Cardiac septum (tissue), 1 donor: ENCODE measurements around the gene OR13C5. TPM values are rescaled to one million over a fixed set of nuclear protein-coding genes. Genes with fewer than 3 reads are reported as not detected.
"Not testable (repeated sequence)": the region's sequence is repeated elsewhere in the genome, so short reads cannot be mapped to it uniquely, and the experiment has no call there.

Source experiments
- DNase-seq: peaks from one replicate; pipeline ENCODE4 v3.0.0-alpha.2; 2020; ENCODE audit warnings: low spot score
- intact Hi-C: fragments of 100-400 bp; cut with DNase I; formaldehyde crosslinking; loops from one replicate; pipeline ENCODE4 v1.14.0; 2022
- long read RNA-seq: library from polyadenylated mRNA; unstranded; transcript quantifications from one replicate; pipeline ENCODE4 v2.0.0, GENCODE V29; 2021
- total RNA-seq: library from RNA; stranded (reverse); fragmentation: NEBNext Ultra II Directional; extraction: Animal tissue kit (Norgen Biotek cat#: 25700); gene quantifications from one replicate; pipeline ENCODE4 v1.2.1, GENCODE V29; 2021
- donor health status: DM: no; HTN: no; CAD: no.

The OR13C5 gene, protein sequence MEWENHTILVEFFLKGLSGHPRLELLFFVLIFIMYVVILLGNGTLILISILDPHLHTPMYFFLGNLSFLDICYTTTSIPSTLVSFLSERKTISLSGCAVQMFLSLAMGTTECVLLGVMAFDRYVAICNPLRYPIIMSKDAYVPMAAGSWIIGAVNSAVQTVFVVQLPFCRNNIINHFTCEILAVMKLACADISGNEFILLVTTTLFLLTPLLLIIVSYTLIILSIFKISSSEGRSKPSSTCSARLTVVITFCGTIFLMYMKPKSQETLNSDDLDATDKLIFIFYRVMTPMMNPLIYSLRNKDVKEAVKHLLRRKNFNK
- not detected for total RNA-seq
- long read RNA-seq: 0 reads

DNA sequence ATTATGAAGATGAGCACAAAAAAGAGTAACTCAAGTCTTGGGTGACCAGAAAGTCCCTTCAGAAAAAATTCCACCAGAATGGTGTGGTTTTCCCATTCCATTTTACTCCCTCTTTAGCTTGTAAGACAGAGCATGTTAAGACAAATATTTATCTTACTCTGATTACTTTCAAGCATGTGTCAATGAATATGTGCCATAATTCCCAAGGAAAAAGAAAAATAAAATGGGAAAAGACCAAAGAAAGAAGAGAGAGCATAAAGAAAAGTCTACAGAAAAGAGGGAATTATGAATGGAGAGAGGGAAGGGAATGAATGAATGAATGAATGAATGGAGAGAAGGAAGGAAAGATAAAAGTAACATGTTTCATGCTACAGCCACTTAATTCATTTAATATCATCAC is at the start of gene OR13C5:
OR13C5 (minus strand) TSS at position 101 of the 400 bp plus-strand sequence; CDS start at position 101, 0 bp downstream.
- intact Hi-C loops, DNase-seq: not testable (repeated sequence)

DNA sequence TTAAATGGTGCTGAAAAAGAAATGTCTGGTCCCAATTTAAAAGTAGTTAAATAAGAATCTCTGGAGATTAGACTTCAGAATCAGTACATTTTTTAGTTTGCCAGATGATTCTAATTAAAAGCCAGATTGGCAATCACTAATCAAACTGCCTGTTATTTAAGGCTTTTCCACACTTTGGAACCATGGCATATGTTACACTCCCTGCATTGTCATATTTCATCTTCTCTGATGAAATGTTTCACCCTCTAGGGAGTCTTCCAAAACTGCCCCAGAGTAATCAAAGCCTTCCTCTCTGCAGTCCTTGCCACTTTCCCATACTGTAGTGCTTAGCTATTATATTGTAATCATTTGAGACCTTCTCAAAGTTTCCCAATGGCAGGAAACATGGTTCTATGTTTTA is 36.2 kb upstream of the OR13C5 start:
- DNase-seq: no peak
- intact Hi-C loops: no loop called here

DNA sequence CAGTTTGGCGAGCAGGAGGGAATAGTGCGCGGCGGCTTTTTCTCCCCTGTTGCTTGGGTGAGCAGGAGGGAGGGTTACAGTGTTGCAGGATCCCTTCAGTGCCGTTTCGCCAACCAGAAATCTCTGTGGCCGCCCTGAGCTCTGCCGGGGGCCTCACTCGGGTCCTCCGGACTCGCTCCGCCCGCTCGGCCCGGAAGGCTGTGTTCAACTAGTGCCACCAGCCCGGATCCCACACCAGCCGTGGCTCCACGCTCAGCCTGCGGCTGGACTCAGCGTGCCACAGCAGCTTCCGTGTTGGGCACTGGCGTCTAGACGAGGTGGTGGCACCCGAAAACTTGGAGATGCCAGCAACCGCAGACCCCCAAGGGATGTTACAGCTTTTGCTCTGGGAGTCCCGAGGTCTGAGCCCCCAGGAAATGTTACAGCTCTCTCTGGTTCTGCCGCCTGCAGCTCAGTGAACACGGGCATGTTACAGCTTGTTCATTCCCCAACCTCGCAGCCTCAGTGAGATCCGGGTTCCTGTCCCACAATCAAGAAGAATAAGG is 34.8 kb upstream of the OR13C5 start:
- no peak for DNase-seq
- intact Hi-C loops: no loop called here

DNA sequence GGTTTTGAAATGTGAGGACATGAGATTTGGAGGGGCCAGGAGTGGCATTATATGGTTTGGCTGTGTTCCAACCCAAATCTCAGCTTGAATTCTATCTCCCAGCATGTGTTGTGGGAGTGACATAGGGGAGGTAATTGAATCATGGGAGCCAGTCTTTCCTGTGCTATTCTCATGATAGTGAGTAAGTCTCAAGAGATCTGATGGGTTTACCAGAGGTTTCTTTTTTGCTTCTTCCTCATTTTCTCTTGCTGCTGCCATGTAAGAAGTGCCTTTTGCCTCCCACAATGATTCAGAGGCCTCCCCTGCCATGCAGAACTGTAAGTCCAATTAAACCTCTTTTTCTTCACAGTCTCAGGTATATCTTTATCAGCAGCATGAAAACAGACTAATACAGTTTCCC is 26.8 kb upstream of the OR13C5 start:
- DNase-seq, intact Hi-C loops: not testable (repeated sequence)

DNA sequence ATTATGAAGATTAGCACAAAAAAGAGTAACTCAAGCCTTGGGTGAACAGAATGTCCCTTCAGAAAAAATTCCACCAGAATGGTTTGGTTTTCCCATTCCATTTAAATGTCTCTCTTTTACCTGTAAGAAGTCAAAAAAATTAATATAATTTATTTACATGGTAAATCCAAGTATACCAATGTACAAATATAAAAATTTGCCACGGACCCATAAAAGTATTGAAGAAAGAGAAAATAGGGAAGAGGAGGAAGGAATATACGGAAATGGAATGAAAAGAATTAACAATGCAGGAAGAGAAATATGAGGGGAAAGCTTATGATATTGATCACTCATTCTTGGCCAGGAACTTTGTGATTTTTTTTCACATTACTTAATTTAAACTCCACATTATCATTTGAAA is 18.9 kb upstream of the OR13C5 start, which contains the start of gene OR13C9:
OR13C9 (minus strand) TSS at position 101 of the 400 bp plus-strand sequence; CDS start at position 101, 0 bp downstream.
- intact Hi-C loops: no loop called here
- no peak for DNase-seq

DNA sequence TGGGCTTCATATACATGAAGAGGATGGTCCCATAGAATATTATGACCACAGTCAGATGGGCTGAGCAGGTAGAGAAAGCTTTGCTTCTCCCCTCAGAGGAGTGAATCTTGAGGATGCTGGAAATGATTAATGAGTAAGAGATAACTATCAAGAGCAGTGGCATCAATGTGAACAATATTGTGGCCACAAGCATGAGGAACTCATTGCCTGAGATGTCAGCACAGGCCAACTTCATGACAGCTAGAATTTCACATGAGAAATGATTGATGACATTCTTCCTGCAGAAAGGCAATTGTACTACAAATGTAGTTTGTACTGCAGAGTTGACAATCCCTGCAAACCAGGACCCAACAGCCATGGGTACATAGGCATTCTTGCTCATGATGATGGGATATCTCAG is 18.2 kb upstream of the OR13C5 start:
- intact Hi-C loops: no loop called here

DNA sequence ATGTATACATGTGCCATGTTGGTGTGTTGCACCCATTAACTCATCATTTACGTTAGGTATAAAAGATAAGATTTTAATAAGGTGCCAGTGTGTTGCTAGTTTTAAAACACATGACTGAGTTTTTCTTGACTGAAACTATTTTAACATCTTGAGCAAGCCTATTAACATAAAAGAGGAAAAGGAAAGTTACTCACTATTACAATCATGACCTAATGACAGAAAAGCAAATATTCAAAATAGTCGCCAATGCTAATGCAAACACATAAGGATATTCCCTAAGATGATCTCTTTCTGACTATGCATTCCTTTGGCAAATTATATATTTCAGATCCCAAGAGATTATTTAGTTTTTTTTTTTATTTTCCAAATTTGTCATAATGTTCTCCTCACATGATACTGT is 12.0 kb upstream of the OR13C5 start:
- intact Hi-C loops: no loop called here
- no peak for DNase-seq

More for the DNA sequence above, 18.2 kb upstream of the OR13C5 start:
- no peak for DNase-seq

DNA sequence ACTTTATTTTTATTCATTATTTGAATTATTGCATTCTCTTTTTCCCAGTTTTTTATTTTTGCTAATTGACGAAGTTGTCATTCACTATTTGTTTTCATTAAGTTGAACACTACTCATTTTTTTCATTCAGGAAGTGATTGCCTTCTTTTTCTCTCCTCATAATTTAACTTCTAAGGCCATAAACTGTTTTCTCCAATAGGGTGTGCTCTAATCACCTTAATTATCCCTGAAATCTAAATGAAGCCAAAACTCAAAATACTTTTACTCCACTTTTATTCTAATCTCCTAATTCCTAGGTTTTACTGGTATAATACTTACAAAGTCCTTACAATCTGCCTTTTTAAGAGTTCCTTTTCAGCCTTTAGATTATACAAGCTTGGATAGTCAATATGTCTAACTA is 9.1 kb upstream of the OR13C5 start:
- DNase-seq: no peak
- intact Hi-C loops: no loop called here

DNA sequence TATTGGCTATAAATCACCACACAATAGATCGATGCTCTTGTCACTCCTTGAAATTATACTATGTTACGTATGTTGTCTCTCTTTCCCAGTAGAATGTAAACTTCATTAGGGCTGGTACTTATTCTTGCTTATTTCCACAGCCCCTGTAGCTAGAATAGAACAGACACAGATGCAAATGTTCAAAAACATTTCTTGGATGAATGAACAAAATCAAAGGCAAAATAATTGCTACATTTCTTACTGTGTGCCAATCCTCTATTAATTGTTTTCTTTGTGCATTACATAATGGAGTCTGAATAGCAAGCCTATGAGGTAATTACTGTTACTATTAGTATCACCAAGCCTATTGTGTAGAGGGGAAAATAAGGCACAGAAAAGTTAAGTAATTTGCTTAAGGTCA is 6.9 kb upstream of the OR13C5 start:
- DNase-seq: no peak
- intact Hi-C loops: no loop called here

DNA sequence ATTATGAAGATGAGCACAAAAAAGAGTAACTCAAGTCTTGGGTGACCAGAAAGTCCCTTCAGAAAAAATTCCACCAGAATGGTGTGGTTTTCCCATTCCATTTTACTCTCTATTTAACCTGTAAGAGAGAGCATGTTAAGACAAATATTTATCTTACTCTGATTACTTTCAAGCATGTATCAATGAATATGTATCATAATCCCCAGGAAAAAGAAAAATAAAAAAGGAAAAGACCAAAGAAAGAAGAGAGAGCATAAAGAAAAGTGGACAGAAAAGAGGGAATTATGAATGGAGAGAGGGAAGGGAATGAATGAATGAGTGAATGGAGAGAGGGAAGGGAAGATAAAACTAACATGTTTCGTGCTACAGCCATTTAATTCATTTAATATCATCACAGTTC is 6.3 kb upstream of the OR13C5 start, which contains the start of gene OR13C2:
OR13C2 (minus strand) TSS at position 101 of the 400 bp plus-strand sequence; CDS start at position 101, 0 bp downstream.
- intact Hi-C loops: not testable (repeated sequence)

DNA sequence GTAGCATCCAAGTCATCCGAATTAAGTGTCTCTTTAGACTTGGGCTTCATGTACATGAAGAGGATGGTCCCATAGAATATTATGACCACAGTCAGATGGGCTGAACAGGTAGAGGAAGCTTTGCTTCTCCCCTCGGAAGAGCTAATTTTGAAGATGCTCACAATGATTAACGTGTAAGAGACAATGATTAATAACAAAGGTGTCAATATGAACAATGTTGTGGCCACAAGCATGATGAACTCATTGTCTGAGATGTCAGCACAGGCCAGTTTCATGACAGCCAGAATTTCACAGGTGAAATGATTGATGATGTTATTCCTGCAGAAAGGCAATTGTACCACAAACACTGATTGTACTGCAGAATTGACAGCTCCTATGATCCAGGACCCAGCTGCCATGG is 5.6 kb upstream of the OR13C5 start:
- intact Hi-C loops: no loop called here
- DNase-seq: no peak

More for the DNA sequence above, 6.3 kb upstream of the OR13C5 start, which contains the start of gene OR13C2:
- not testable (repeated sequence) for DNase-seq

DNA sequence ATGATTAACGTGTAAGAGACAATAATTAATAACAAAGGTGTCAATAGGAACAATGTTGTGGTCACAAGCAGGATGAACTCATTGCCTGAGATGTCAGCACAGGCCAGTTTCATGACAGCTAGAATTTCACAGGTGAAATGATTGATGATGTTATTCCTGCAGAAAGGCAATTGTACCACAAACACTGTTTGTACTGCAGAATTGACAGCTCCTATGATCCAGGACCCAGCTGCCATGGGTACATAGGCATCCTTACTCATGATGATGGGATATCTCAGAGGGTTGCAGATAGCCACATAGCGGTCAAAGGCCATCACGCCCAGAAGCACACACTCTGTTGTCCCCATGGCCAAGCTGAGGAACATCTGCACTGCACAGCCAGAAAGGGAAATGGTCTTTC is 464 bp downstream of the OR13C5 start:
- DNase-seq, intact Hi-C loops: not testable (repeated sequence)

DNA sequence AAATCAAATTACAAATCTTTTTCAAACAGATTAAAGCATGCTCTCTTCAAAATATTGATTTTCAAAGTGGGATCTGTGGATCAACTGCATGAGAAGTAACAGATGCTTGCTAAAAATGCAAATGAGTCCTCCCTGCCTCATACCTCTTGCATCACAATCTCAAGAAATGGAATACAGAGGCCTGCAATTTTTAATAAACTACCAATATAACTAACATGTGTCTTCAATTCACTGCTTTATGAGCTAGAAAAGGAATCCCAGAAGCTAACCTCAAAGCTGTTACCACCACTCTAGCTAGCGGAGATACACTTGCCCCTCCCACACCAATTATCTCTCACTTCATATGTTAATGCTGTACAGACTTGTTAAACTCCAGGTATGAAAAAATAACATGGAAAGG is 9.6 kb downstream of the OR13C5 start:
- DNase-seq: no peak
- intact Hi-C loops: no loop called here

DNA sequence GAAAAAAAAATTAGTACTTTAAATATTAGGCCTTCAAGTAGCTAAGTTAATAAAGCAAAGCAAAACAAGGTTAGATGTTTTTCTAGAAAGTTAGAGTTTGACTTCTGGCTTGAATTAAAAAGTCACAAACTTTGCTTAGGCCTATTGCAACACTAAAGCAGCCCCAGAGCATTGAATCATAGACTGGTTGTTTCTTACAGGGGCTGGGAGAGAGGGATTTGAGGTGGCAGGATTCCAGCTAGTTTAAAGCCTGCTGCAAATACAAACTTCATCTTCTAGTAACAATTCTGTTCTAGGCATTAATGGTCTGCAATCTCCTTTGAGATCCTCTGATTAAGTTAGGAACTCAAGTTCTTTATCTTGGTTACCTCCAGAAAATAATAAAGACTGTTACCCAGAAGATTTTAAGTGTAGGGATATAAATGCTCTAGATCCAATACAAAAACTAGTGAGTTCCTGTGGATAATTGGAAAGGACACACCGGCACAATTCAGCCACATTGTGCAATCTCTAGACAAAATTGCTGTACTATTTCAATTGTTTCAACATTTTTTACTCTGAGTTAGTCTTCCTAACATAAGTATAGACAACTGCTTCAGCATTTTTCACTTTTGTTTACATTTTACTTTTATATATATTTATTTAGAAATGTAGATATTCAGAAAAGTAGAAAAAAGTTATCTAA is 12.6 kb downstream of the OR13C5 start:
- intact Hi-C loops: no loop called here
- DNase-seq: no peak

DNA sequence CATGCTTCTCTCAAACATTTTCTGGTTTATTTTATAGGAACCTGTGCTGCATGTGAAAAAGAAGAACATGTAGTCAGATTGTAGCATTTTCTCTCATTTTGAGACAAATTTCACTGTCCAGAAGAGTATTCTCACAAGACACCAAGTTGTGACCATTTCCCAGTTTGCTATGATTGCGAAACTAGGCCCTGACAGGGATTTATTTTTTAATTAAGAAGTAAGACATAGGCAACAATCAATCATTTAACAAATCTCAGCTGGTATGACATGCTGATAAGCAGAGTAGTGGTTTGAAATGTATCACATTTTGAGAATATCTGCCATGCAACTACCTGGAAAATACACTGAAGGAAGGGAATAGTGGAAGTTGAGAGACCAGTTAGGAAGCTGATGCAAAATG is 18.7 kb downstream of the OR13C5 start:
- intact Hi-C loops: no loop called here
- DNase-seq: no peak

DNA sequence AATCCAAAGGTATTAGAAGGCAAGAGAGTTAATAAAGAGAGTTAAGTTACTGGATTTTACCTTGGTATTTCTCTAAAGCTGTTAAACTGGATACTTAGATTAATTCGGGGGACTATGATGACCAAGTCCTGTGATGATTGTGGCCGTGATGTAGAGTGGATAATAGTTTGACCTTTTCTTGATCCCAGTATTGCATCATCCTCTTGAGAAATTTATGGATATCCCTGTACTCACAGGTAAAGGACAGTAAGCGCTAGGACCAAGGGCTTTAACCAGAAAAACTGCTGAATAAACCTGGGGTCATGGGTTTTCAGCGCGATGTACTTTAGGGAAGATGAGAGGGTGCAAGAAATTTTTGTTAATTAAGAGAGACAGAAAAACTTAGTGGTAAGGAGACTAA is 21.9 kb downstream of the OR13C5 start:
- no peak for DNase-seq
- intact Hi-C loops: no loop called here

DNA sequence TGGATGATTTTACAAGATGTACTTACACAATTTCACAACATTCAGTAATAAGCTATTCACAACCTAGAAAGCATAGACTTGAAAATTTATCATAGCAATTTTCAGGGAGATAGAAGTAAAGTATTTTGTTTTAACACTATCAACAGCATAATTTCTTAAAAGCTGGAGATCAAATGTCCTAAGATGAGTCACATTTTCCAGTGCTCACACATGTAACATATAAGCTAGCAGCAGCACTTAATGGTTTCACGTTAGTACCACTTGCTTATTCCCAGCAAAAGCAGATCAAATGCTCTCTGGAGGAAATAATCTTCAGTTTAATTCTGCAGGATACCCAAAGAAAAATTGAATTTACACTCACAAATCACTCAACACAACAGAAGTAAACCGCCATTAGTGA is 23.8 kb downstream of the OR13C5 start:
- no peak for DNase-seq
- intact Hi-C loops: no loop called here

DNA sequence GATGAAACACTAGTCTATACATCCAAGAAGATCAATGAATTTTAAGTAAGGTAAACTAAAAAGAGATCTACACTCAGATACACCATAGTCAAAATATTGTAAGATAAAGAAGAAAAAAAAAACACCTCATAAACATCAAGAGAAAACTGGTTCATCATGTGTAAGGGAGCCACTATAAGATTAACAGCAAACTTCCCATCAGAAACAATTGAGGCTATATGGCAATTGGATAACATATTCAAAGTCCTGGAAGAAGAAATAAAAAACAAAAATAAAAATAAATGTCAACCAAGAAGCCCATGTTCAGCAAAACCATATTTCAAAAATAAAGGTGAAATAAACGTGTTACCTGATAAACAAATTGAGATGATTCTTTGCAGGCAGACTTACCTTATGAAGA is 26.6 kb downstream of the OR13C5 start:
- intact Hi-C loops: no loop called here
- no peak for DNase-seq

DNA sequence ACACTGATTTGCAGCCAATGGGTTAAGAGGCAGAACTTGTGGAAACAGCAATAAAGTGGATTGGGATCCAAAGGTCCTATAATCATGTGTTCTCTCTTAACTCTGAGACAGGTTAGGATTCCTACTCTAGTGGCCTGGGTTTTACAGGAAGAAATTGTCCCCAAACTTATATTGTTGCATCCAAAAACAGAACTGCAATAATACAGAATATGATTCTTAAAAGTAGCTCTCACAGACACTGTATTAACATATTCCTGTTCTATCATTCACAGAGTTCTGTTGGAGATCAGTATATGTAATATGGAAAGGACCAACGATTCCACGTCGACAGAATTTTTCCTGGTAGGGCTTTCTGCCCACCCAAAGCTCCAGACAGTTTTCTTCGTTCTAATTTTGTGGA is 30.3 kb downstream of the OR13C5 start, which contains the start of gene OR13C8:
OR13C8 (plus strand) TSS at position 301 of the 400 bp plus-strand sequence; CDS start at position 301, 0 bp downstream.
- no peak for DNase-seq
- intact Hi-C loops: no loop called here

DNA sequence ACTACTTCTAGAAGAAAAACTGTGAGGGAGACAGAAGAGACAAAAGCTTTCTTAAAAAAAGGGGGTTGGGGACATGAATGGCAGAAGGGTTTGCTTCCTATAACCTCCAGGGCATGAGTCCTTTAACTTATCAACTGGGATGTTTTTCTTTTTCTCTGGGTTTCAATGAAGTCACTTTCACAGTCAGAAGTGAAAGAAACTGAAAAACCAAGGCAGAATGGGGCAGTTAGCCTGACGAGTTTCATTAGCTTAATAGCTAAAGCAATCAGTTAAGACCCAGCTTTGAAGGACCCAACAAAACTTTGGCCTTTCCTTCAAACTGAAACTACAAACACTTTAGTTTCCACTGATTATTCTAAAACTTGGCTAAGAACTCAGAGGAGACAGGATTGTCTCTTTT is 34.9 kb downstream of the OR13C5 start:
- DNase-seq: no peak
- intact Hi-C loops: no loop called here
